HepG2 (cell line): ENCODE results near the gene PANK4. TPM values are rescaled to one million over a fixed set of nuclear protein-coding genes. Genes with fewer than 3 reads are reported as not detected.
A peak's percentile ranks its signal among the peaks of the same experiment; 100 is the strongest.

Experiments
- ATF5 ChIP-seq: sonication (generic); formaldehyde crosslinking; IDR thresholded peaks from 2 replicates; pipeline ENCODE4 v1.4.0; 2020; ENCODE audit warnings: mild to moderate bottlenecking, low read depth, missing genetic modification reagents
- DBP ChIP-seq: sonication (generic); formaldehyde crosslinking; IDR thresholded peaks from 2 replicates; pipeline ENCODE4 v1.4.0; 2020; ENCODE audit warnings: missing genetic modification reagents; ENCODE audit errors: not compliant biosample characterization
- DDIT3 ChIP-seq: sonication (generic); formaldehyde crosslinking; IDR thresholded peaks from 2 replicates; pipeline ENCODE4 v1.4.0; 2020; ENCODE audit warnings: mild to moderate bottlenecking, missing genetic modification reagents
- GPN1 ChIP-seq: sonication (generic); formaldehyde crosslinking; IDR thresholded peaks from 2 replicates; pipeline ENCODE4 v1.5.1; 2020; ENCODE audit warnings: missing genetic modification reagents, borderline replicate concordance
- HES4 ChIP-seq: sonication (generic); formaldehyde crosslinking; IDR thresholded peaks from 2 replicates; pipeline ENCODE4 v1.9.0; 2021; ENCODE audit warnings: mild to moderate bottlenecking, missing genetic modification reagents, borderline replicate concordance
- HMG20A ChIP-seq: IDR thresholded peaks from 2 replicates; pipeline ENCODE4 v1.6.1; 2016; ENCODE audit warnings: borderline replicate concordance
- IKZF1 ChIP-seq: fragments of 450-650 bp; IDR thresholded peaks from 2 replicates; pipeline ENCODE4 v1.7.1; 2016
- MIER3 ChIP-seq: IDR thresholded peaks from 2 replicates; pipeline ENCODE4 v1.6.1; 2016; ENCODE audit warnings: missing compliant biosample characterization, borderline replicate concordance
- NFE2L1 ChIP-seq: sonication (generic); formaldehyde crosslinking; IDR thresholded peaks from 2 replicates; pipeline ENCODE4 v1.4.0; 2020; ENCODE audit warnings: missing genetic modification reagents, mild to moderate bottlenecking, borderline replicate concordance
- NFE2L2 ChIP-seq: fragments of 150-350 bp; IDR thresholded peaks from 2 replicates; pipeline ENCODE4 v1.6.1; 2014; ENCODE audit warnings: low read length
- PBX2 ChIP-seq: IDR thresholded peaks from 2 replicates; pipeline ENCODE4 v1.6.1; 2016; ENCODE audit warnings: control low read depth
- REXO4 ChIP-seq: sonication (generic); formaldehyde crosslinking; IDR thresholded peaks from 2 replicates; pipeline ENCODE4 v1.8.0; 2022; ENCODE audit warnings: missing genetic modification reagents, mild to moderate bottlenecking, borderline replicate concordance
- SIN3B ChIP-seq: fragments of 150-350 bp; IDR thresholded peaks from 2 replicates; pipeline ENCODE4 v1.6.1; 2014; ENCODE audit warnings: low read length
- SP4 ChIP-seq: sonication (generic); formaldehyde crosslinking; IDR thresholded peaks from 2 replicates; pipeline ENCODE4 v1.8.1; 2023; ENCODE audit warnings: mild to moderate bottlenecking, missing genetic modification reagents
- TP53 ChIP-seq: sonication (generic); formaldehyde crosslinking; conservative IDR thresholded peaks from 2 replicates; pipeline ENCODE4 v1.4.0; 2020; ENCODE audit warnings: missing genetic modification reagents
- ZBTB40 ChIP-seq, 2 experiments: fragments of 450-650 bp in 1 of 2; sonication (generic) in 1 of 2; formaldehyde crosslinking in 1 of 2; IDR thresholded peaks; 2 replicates each; pipeline versions ENCODE4 v1.6.1 to v1.8.0; 2016 to 2022; ENCODE audit warnings: antibody characterized with exemption in 1 of 2, mild to moderate bottlenecking in 1 of 2, missing genetic modification reagents in 1 of 2
- ZNF816 ChIP-seq: sonication (generic); formaldehyde crosslinking; IDR thresholded peaks from 2 replicates; pipeline ENCODE4 v1.8.0; 2022; ENCODE audit warnings: missing genetic modification reagents, mild to moderate bottlenecking, borderline replicate concordance
- polyA plus RNA-seq, 8 experiments: library from polyadenylated mRNA; depleted of rRNA in 3 of 8; stranded (reverse) in 7 of 8; unstranded in 1 of 8; fragments of >200 nt; fragmentation: Illumina TruSeq in 4 of 8; extraction: Trizol in 4 of 8; gene quantifications; 2 replicates each; pipeline versions ENCODE4 v1.2.1 to v1.2.3, GENCODE V29; 2011 to 2016; ENCODE audit warnings: low read depth in 4 of 8, missing spikeins in 1 of 8, mixed read lengths in 1 of 8; ENCODE audit not compliant: insufficient read depth in 1 of 8
- total RNA-seq, 5 experiments: library from RNA; depleted of rRNA; stranded (reverse); fragments of >200 nt; fragmentation: Illumina TruSeq; extraction: Trizol; gene quantifications; 2 replicates each; pipeline ENCODE4 v1.2.3, GENCODE V29; 2016; ENCODE audit warnings: low read depth in 1 of 5

Gene PANK4
- total and polyA plus RNA-seq, 2 of the 13 experiments (the other 11 are each of a cell fraction or from before 2014, with no cell fraction given), result 17.4 to 19.3 TPM

- no peak for TF ChIP-seq DBP (CRISPR knock-in tag)
- TF ChIP-seq MIER3, result no peak
- no peak for TF ChIP-seq HMG20A (CRISPR knock-in tag)
- no peak for TF ChIP-seq DDIT3 (CRISPR knock-in tag)
- peak; percentile 58; the same call in 1 of the 2 replicates for TF ChIP-seq ZNF816 (CRISPR knock-in tag)
- no peak for TF ChIP-seq TP53 (CRISPR knock-in tag)
- TF ChIP-seq PBX2, result no peak
- TF ChIP-seq REXO4 (CRISPR knock-in tag), result no peak
- no peak for TF ChIP-seq ATF5 (CRISPR knock-in tag)
- 0 out of 2 replicates have a peak, but pooled peaks have one; percentile 60 for TF ChIP-seq HES4 (CRISPR knock-in tag)
- TF ChIP-seq NFE2L1 (CRISPR knock-in tag), result no peak
- TF ChIP-seq NFE2L2, result no peak
- peak; percentile 21; the same call in 1 of the 2 replicates for TF ChIP-seq SIN3B
- no peak for TF ChIP-seq IKZF1
- TF ChIP-seq GPN1 (CRISPR knock-in tag), result no peak
- no peak for TF ChIP-seq SP4
- TF ChIP-seq ZBTB40 (IDR thresholded peaks at IDR 0.05), result no peak
- TF ChIP-seq ZBTB40 (CRISPR knock-in tag; IDR thresholded peaks at IDR 0.05), result peak; percentile 3; the same call in 1 of the 2 replicates
Observed at GRCh38 chr1:2525920-2526823, at the start of gene PANK4 (continued).
